Fibroblast of the aortic adventitia (primary cell): ENCODE measurements around the gene ABHD12. TPM values are rescaled to one million over a fixed set of nuclear protein-coding genes. Genes with fewer than 3 reads are reported as not detected.

Source experiments
- DNase-seq: peaks from one replicate; pipeline ENCODE4 v3.0.0-alpha.2; 2010; ENCODE audit warnings: low read depth
- H3K4me3 ChIP-seq: 2 replicates; pipeline ENCODE4 v1.5.1; 2011; ENCODE audit warnings: low read depth, mild to moderate bottlenecking, control low read depth, low read length, moderate library complexity
- total RNA-seq: library from RNA; depleted of rRNA; stranded (reverse); fragments of >200 nt; gene quantifications from 2 replicates; pipeline ENCODE4 v1.2.3, GENCODE V29; 2012; ENCODE audit warnings: low replicate concordance
- TF ChIP-seq, protein P1 (sequence below): IDR thresholded peaks from 2 replicates; pipeline ENCODE4 v1.5.1; 2011; ENCODE audit warnings: mild to moderate bottlenecking, low read length, control low read depth, inconsistent platforms; ENCODE audit not compliant: insufficient read depth

Gene ABHD12
- total RNA-seq, 1 donor: 25.9 TPM

DNA sequence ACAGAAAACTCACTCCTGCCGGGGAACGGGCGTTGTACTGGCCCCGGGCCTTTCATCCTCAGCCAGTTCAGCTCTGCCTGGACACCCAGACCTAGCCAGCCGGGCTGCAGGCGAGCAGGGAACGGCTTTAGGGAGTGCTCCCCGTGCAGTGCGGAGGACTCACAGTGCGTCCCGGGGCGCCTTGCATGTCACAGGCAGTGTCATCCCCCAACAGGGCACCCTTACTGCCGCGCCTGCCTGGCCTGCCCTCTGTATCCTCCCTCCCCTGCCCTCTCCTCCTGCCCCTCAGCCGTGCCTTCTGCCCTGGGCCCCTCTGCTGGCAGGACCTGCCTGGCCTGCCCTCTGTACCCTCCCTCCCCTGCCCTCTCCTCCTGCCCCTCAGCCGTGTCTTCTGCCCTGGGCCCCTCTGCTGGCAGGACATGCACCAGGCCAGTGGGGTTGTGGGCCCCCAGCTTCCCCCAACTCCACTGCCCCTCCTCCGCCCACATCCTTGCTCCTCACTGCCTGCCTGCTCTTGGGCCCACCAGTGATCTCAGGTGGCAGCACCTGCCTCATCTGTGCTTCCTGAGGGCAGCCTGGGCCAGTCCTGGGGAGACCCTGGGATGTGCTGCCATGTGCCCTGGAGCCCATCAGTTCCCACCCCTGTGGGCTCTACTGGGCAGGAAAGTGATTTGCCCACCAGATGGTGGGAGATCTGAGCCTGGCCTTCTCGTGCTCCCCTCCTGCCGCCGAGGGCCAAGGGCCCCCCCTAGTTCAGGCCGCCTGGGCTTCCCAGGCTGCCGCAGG lies 99.8 kb downstream of the ABHD12 start:
- TF ChIP-seq, protein P1, sequence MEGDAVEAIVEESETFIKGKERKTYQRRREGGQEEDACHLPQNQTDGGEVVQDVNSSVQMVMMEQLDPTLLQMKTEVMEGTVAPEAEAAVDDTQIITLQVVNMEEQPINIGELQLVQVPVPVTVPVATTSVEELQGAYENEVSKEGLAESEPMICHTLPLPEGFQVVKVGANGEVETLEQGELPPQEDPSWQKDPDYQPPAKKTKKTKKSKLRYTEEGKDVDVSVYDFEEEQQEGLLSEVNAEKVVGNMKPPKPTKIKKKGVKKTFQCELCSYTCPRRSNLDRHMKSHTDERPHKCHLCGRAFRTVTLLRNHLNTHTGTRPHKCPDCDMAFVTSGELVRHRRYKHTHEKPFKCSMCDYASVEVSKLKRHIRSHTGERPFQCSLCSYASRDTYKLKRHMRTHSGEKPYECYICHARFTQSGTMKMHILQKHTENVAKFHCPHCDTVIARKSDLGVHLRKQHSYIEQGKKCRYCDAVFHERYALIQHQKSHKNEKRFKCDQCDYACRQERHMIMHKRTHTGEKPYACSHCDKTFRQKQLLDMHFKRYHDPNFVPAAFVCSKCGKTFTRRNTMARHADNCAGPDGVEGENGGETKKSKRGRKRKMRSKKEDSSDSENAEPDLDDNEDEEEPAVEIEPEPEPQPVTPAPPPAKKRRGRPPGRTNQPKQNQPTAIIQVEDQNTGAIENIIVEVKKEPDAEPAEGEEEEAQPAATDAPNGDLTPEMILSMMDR: no peak
- no peak for DNase-seq
- H3K4me3 ChIP-seq: no peak overlapping the region

DNA sequence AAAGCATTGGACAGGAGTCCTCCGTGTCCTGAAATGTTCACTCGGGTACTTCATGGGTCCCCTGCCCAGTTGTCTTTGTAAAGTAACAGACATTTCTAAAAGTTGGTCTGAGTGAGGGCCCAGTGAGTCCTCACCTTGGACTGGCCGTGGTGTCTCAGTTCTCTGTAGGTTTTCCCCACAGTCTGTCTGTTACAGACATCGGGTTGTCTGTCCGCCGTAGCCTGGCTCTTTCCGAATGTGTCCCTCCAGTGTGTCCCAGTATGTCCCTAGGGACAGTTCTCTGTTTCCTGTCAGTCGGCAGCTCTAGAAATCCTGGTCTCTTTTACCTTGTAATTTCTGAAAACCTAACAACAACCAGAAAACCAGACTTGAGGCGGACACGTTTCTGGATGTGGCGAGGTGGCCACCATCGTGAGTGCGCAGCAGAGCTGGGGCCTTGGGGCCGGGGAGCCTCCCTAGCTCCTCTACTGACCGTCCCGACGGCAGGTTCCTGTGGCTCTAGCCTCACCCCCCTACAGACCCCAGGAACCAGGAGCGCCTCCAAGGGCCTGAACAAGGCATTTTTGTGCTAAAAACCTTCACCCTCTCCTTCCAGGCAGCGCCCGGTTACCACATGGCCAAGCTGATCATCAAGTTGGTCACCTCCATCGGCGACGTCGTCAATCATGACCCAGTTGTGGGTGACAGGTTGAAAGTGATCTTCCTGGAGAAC lies 100.6 kb downstream of the ABHD12 start:
- no peak overlapping the region for H3K4me3 ChIP-seq
- TF ChIP-seq, protein P1: no peak
- no peak for DNase-seq

DNA sequence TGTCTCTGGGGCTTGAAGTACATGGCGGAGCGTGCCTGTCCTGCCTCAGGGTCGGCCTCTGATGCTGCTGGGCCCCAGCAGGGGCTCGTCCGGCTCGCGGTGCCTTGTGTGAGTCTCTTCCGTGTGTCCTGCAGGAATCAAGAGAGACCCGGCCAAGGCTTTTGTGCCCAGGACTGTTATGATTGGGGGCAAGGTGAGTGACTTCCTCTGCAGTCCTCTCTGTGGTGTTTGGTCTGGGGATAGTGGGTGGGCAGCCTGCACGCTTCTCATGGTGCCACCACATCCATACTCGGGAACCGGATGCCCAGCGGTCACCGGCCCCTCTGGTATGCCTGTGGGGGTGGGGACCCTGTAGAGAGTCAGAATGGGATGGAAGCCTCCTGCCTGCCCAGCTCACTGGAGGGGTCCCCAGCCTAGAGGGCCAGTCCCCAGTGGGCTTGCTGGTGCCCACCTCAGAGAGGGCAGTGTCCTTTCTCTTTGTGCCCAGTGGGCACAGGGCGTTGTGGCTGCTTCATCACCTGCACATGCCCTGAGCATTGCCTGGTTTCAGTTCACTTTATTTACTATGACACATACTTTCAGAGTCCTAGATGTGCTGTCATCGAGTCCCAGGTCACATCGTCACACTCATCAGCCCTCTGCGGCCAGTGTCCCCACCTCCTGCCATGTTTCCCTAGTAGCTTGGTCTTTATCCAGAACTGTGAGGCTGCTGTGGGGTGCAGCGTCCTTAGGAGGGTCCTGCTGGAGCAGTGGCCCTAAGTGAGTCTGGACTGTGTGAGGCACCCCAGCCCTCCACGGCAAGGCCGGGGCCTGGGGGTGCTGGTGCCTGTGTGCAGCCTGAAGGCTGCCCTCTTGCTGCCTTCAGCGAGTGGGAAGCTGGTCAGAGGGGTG lies 102.1 kb downstream of the ABHD12 start:
- DNase-seq: no peak
- no peak overlapping the region for H3K4me3 ChIP-seq
- TF ChIP-seq, protein P1: no peak

DNA sequence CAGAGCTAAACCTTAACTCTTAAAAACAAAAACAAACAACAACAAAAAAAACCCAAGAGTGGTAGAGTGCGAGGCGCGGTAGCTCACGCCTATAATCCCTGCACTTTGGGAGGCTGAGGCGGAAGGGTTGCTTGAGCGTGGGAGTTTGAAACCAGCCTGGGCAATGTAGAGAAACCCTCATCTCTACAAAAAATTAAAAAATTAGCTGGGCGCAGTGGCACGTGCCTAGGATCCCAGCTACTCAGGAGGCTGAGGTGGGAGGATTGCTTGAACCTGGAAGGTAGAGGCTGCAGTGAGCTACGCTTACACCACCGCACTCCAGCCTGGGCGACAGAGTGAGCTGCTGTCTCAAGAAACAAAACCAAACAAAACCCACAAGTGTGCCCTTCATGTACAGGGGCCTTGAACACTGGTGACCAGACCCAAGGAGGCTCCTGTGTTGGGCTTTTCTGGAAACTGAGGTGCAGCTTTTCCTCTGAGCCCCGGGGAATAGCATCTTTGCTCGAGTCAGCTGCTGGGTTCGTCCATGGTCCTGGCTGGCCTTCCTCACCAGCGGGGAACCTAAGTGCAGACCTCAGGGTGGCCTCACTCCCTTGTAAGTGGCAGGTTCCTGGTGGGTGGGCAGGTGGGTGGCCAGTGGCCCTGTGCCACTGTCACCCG lies 102.9 kb downstream of the ABHD12 start:
- TF ChIP-seq, protein P1: no peak
- no peak overlapping the region for H3K4me3 ChIP-seq
- no peak for DNase-seq

DNA sequence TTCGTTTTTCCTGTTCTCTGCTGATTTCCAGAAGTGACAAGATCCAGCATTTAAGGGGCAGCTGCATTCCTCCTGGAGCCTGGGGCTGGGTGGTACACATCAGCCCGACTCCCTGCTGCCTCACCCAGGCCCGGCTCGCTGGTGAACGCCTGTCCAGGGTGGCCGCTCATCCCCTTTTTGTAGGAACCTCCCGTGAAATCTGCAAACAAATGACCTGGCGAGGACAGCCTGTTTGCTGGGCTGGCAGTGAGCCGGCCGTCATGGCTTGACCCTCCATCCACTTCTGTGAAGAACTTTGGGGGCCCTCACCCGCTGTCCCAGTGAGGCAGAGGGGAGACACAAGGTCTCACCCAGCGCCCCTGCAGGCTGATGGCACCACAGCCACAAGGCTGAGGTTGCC lies 103.7 kb downstream of the ABHD12 start:
- H3K4me3 ChIP-seq: no peak overlapping the region
- TF ChIP-seq, protein P1: no peak
- DNase-seq: no peak
